Epidermal melanocyte (primary cell): ENCODE measurements around the gene WASL.
"Not testable (repeated sequence)": the region's sequence is repeated elsewhere in the genome, so short reads cannot be mapped to it uniquely, and the experiment has no call there.

Source experiments
- DNase-seq: peaks from one replicate; pipeline ENCODE4 v3.0.0; 2011; ENCODE audit warnings: low spot score; ENCODE audit not compliant: insufficient read length

The WASL gene

GRCh38 chr7:123661765-123662164, 87.0 kb downstream of the WASL start:
- no peak for DNase-seq

DNA sequence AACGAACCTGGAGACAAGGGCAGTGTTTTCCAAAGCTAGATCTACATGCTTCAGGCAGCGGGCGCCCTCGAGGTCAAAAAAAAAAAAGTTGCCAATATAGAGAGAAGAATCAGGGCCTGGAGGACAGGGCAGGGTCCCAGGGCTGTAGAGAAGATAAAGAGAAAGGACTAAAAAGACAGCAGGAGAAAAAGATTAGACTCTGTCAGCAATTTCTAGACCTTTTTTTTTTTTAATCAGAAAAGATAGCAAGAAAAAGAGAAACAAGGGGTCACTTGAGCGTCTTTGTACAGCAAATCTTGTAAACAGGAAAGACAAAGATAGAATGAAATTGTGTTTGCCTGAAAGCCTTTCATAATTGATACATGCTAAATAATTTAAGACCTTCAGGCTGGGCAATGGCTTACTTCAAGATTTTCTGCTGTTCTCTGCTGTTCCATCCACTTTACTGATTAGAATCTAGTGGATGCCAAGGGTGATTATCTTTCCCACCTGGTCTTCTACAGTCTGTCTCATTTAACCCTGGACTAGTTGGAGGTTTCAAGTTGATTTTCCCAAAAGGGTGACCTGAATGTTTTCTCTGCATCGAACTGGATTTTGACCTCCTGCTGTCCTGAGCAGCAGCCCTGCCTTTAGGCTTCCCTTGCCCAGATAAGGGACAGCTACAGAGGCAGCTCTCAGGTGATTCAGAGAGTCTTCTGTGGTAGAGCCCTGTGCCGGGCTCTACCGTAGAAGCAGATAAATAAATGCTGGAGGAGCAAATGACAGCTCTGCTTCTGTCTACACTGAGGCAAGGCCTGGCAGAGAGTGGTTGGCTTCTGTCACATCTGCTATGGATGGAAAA, 88.1 kb downstream of the WASL start:
- no peak for DNase-seq

- DNase-seq: no peak
Measured at GRCh38 chr7:123658023-123658422, 90.8 kb downstream of the WASL start.

GRCh38 chr7:123657304-123657685, 91.5 kb downstream of the WASL start:
- no peak for DNase-seq

DNA sequence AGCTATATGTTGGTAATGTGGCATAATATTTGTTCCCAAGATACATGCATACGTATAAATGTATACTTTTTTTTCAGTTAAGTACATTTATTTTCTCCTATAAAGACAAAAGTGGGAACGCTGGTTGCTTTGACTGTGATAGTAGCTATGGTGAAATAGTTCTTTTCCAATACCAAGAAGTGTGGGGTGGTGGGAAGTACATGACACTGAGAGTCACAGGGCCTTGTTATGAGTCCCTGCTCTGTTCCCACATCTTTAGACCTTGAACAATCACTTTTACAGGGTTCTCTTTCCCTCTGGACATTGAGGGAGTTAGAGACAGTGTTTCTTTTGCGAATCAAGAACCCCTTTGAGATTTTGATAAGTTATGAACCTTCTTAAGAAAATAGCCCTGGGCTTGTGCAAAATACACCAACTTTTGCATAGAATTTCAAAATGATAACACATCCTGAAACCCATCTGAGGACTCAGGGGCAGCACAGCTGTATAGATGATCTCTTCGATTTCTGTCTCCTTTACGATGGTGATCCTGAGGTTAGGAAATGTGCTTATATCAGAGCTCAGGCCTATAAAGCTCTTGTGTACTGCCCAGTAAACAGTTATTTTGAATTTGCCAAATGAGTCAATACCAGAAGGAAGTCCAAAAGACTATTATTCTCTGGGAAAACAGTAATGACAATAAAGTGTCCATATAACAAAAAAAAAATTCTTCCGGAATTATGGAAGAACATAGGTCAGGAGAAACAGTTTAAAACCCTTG, 92.1 kb downstream of the WASL start:
- no peak for DNase-seq

DNA sequence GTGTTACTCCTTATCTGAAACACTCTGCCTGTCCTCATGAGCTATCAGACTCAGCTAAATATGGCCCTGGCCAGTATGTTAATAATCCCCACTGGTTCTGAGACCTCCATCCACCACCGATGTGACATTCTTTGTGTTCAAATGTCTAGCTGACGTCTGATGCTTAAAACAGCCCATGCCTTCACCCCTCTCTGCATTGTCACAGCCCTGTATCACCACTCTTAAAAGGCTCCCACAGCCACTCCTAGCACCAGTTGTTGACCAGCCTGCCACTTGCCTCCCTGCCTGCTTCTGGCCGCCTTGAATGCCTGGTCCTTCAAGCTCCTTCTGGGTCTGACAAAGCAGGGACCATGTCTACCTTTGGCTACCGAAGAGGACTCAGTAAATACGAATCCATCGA, 93.2 kb downstream of the WASL start, which contains the start of gene LMOD2:
TSS of gene LMOD2 (plus strand) at position 253 of the 400 bp plus-strand sequence. CDS start at position 351, 98 bp downstream.
- DNase-seq: no peak

DNA sequence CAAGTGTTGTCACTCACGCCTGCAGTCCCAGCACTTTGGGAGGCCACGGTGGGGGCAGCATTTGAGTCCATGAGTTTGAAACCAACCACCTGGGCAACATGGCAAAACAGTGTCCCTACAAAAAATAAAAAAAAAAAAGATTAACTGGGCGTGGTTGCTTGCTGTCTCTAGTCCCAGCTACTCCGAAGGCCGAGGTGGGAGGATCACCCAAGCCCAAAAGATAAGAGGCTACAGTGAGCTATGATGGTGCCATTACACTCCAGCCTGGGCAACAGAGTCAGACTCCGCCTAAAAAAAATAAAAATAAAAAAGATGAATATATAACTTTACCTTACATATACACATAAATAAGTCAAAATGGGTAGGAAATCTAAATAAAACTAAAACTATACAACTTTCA, 95.6 kb downstream of the WASL start:
- DNase-seq: no peak

- no peak for DNase-seq
Measured at GRCh38 chr7:123652406-123652805, 96.4 kb downstream of the WASL start.

DNA sequence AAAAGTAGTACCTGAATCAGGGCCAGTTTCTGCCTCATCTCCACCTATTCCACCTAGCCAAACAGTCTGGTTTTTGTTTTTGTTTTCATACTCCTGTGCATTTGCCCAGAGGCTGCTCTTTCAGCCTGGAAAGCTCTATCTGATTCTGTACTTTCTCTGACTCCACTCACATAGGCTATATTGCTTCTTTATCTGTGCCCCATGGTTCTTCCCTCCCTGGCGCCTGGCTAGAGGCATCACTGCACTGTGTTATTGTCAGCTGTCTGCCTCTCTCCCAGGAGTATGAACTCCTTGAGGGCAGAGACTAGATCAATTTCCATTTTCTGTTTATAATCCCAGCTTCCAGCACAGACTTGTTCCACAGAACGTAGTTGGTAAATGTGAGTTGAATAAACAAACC, 98.2 kb downstream of the WASL start:
- DNase-seq: no peak

- DNase-seq: no peak
Measured at GRCh38 chr7:123649964-123650363, 98.8 kb downstream of the WASL start.

DNA sequence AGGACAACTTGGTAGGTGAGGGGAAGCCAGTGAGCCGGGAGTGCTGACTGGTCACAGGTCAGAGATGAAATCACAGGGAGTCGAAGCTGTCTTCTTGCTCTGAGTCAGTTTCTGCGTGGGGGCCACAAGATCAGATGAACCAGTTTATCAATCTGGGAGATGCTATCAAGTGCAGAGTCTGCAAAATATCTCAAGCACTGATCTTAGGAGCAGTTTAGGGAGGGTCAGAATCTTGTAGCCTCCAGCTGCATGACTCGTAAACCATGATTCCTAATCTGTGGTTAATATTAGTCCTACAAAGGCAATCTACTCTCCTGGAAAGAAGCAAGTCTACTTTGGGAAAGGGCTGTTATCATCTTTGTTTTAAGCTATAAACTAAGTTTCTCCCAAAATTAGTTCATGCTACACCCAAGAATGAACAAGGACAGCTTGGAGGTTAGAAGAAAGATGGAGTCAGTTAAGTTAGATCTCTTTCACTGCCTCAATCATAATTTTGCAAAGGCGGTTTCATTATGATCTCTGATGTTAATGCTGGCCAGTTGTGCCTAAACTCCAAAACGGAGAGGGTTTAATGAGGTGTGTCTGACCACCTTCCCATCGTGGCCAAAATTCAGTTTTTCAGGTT, 101.6 kb downstream of the WASL start:
- no peak for DNase-seq

DNA sequence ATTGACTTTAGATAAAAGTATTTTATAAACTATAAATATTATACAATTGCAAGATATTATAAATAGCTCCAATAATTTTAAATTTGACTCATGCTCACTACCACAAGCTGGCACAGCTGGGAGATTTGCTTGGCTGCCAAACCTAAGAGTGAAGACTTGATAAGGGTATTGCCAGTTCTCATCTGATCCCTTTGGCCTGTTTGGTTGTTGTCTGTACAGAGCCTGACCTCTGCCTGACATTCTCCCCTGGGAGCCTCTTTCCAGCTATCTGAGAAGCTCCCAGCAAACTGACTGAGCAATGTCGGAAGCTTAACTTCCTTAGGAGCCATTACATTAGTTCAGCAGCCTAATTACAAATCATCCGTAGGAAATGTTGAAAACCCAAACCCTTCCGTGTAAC, 103.3 kb downstream of the WASL start:
- no peak for DNase-seq

GRCh38 chr7:123643495-123644441, 105.0 kb downstream of the WASL start:
- DNase-seq: peak; percentile 37

GRCh38 chr7:123641901-123642300, 106.9 kb downstream of the WASL start:
- DNase-seq: no peak

GRCh38 chr7:123640583-123640982, 108.2 kb downstream of the WASL start:
- no peak for DNase-seq

DNA sequence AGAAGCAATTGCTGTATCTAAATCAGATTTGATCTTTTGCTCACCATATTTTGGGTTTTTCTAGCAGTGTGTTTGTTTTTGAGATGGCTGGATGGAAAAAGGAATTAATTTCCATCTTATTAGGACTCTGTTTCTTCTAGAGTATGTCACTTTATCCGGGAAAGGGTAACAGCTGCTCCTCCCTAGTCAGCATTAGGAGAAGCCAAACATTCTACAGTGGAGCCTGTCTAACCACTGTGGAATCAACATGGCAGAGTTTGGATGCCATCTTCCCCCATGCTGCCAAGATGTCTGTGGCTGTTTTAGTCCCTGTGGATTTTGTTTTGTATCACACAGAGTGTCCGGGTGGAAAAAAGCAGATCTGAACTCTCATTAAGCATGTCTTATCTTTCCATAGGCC, 109.2 kb downstream of the WASL start:
- DNase-seq: no peak

DNA sequence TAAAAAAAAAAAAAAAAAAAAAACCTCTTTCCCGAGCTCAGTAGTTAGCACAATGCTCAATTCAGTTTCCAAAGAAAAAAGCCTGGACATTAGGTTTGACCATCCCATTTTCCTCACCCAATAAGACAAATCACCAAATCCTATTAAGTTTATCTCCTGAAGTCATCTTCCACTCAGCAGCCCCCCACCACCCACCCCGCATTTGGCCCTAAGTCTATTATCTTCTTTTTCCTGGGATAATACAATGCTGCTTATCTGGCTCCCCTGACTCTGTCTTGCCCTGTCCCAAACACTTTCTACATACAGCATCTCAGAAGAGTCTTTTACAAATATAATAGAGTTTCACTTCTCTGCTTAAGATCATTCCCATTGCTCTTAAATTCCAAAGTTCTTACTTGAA, 110.9 kb downstream of the WASL start:
- DNase-seq: no peak

DNA sequence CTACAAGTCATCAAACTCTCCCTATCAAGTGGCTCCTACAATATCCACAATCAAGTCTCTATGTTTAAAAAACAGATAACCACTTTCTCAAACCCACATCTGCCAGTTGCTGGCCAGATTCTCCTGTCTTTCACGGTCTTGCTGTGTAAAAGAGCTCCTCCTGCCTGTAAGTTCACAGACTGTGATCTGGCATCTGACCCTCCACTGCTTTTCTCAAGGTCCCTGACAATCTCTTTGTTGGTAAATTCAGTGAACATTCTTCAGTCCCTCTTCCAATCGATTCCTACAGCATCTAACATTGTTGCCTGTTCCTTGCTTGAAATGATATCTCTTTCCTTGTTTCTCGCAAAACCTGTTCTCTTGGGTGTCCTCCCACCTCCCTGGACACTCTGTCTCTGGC, 111.6 kb downstream of the WASL start:
- DNase-seq: no peak

GRCh38 chr7:123635551-123636359, 113.0 kb downstream of the WASL start:
- DNase-seq: no peak

DNA sequence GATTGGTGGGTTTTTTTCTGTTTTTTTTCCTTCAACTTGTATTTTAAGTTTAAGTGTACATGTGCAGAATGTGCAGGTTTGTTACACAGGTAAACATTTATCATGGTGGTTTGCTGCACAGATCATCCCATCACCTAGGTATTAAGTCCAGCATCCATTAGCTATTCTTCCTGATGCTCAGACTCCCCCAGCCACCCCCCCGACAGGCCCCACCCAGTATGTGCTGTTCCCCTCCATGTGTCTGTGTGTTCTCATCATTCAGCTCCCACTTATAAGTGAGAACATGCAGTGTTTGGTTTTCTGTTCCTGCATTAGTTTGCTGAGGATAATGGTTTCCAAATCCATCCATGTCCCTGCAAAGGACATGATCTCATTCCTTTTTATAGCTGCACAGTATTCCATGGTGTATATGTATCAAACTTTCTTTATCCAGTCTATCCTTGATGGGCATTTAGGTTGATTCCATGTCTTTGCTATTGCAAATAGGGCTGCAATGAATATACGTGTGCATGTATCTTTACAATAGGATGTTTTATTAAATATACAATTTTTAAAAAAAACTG, 114.7 kb downstream of the WASL start:
- not testable (repeated sequence) for DNase-seq
